Mucosa of descending colon (tissue), 3 donors: Measurements from ENCODE around the gene GNAT3. TPM values are rescaled to one million over a fixed set of nuclear protein-coding genes. Genes with fewer than 3 reads are reported as not detected.

Experiments used
- ATAC-seq: fragments of 200-7000 bp; cut with Tn5 transposase; one replicate; pipeline ENCODE4 v1.9.1; 2020; ENCODE audit warnings: mild to moderate bottlenecking, moderate library complexity
- DNase-seq, 3 donors: peaks; one replicate each; pipeline ENCODE4 v3.0.0-alpha.2; 2020
- H3K36me3 ChIP-seq: fragments of 200-600 bp; one replicate; pipeline ENCODE4 v1.8.0; 2021; ENCODE audit warnings: low read depth, mild to moderate bottlenecking
- H3K4me1 ChIP-seq: fragments of 200-600 bp; one replicate; pipeline ENCODE4 v1.8.0; 2021; ENCODE audit warnings: low read depth, mild to moderate bottlenecking
- H3K4me3 ChIP-seq: fragments of 200-600 bp; one replicate; pipeline ENCODE4 v1.8.0; 2021; ENCODE audit warnings: mild to moderate bottlenecking
- H3K9me3 ChIP-seq: fragments of 200-600 bp; one replicate; pipeline ENCODE4 v1.8.0; 2021; ENCODE audit warnings: mild to moderate bottlenecking
- CTCF ChIP-seq: fragments of 200-600 bp; IDR thresholded peaks from one replicate; pipeline ENCODE4 v1.8.0; 2022; ENCODE audit warnings: antibody characterized with exemption, mild to moderate bottlenecking
- intact Hi-C, 2 donors: fragments of 100-400 bp; cut with DNase I in 1 of 2; cut with micrococcal nuclease in 1 of 2; formaldehyde crosslinking; loops; one replicate each; pipeline versions ENCODE4 v1.11.0 to v1.11.1; 2022; cut with DNase I, micrococcal nuclease
- total RNA-seq, 3 donors: library from RNA; stranded (reverse); fragmentation: NEBNext Ultra II Directional in 2 of 3; extraction: Animal tissue kit (Norgen Biotek cat#: 25700) in 2 of 3; gene quantifications; one replicate each; pipeline versions ENCODE4 v1.2.1 to v1.2.4, GENCODE V29; 2021 to 2023
- donor health status: DM: no; HTN: no; CAD: no; lungs with moderate emphysema.
- donor health status: DM: no; HTN: no; CAD: no.
- donor health status: DM: no; HTN: yes; CAD: no.

GNAT3 gene
- total RNA-seq, 3 donors from 2014 or later: not detected

GRCh38 chr7:80542398-80542797 lies 30.5 kb upstream of the GNAT3 start:
- Histone ChIP-seq H3K4me3 (no peak overlapping the region), H3K36me3 (no peaks in the 10 kb centered on the region), H3K4me1 (no peaks in the 10 kb centered on the region), H3K9me3 (no peaks in the 10 kb centered on the region)
- intact Hi-C loops: no loop called here
- TF ChIP-seq CTCF: no peak
- ATAC-seq: no peak
- no peak for DNase-seq

- H3K36me3 ChIP-seq: no peaks in the 10 kb centered on the region
- no peak for TF ChIP-seq CTCF
- no peaks in the 10 kb centered on the region for H3K9me3 ChIP-seq
- ATAC-seq (no peak), DNase-seq (no peak)
- H3K4me1 ChIP-seq: no peaks in the 10 kb centered on the region
- intact Hi-C loops: no loop called here
- no peak overlapping the region for H3K4me3 ChIP-seq
These were observed 29.0 kb upstream of the GNAT3 start for GRCh38 chr7:80540836-80541235.

GRCh38 chr7:80537091-80537490 lies 25.2 kb upstream of the GNAT3 start:
- no peaks in the 10 kb centered on the region for H3K9me3 ChIP-seq
- no peaks in the 10 kb centered on the region for H3K36me3 ChIP-seq
- no peak for DNase-seq
- ATAC-seq: no peak
- no peaks in the 10 kb centered on the region for H3K4me1 ChIP-seq
- H3K4me3 ChIP-seq: no peak overlapping the region
- intact Hi-C loops: no loop called here
- no peak for TF ChIP-seq CTCF

- intact Hi-C loops: no loop called here
- no peak for DNase-seq
- no peak for TF ChIP-seq CTCF
- H3K36me3 ChIP-seq: no peaks in the 10 kb centered on the region
- no peaks in the 10 kb centered on the region for H3K9me3 ChIP-seq
- no peaks in the 10 kb centered on the region for H3K4me1 ChIP-seq
- no peak overlapping the region for H3K4me3 ChIP-seq
- ATAC-seq: no peak
These were observed 24.6 kb upstream of the GNAT3 start for GRCh38 chr7:80536426-80536825.

GRCh38 chr7:80533287-80533686 lies 21.4 kb upstream of the GNAT3 start:
- Histone ChIP-seq H3K36me3 (no peaks in the 10 kb centered on the region), H3K9me3 (no peaks in the 10 kb centered on the region), H3K4me1 (no peaks in the 10 kb centered on the region), H3K4me3 (no peak overlapping the region)
- intact Hi-C loops: no loop called here
- ATAC-seq (no peak), DNase-seq (no peak)
- no peak for TF ChIP-seq CTCF

- intact Hi-C loops: no loop called here
- ATAC-seq: no peak
- TF ChIP-seq CTCF: no peak
- DNase-seq: no peak
- Histone ChIP-seq H3K4me1 (no peaks in the 10 kb centered on the region), H3K36me3 (no peaks in the 10 kb centered on the region), H3K9me3 (no peaks in the 10 kb centered on the region), H3K4me3 (no peak overlapping the region)
These were observed 20.3 kb upstream of the GNAT3 start for GRCh38 chr7:80532153-80532552.
